Limb (tissue), 2 donors: ENCODE measurements around the gene KDM2A.

Experiments used
- DNase-seq, 2 donors: peaks; one replicate each; pipeline ENCODE4 v3.0.0-alpha.2; 2016; ENCODE audit errors: extremely low spot score in 2 of 2

The KDM2A gene

GRCh38 chr11:67272327-67273259 is 153.5 kb downstream of the KDM2A start:
- no peak for DNase-seq

GRCh38 chr11:67273260-67273990 is 154.4 kb downstream of the KDM2A start:
- no peak for DNase-seq

GRCh38 chr11:67274768-67275605 is 155.9 kb downstream of the KDM2A start:
- DNase-seq, result no peak

GRCh38 chr11:67275606-67276409 is 156.7 kb downstream of the KDM2A start:
- no peak for DNase-seq

- DNase-seq, result peak in 1 of 2 donors; percentile 55
Measured at GRCh38 chr11:67276781-67277230, 157.7 kb downstream of the KDM2A start.

- peak; percentile 81 to 85 for DNase-seq
Measured at GRCh38 chr11:67277231-67277961, 158.3 kb downstream of the KDM2A start.

GRCh38 chr11:67278135-67278938 is 159.3 kb downstream of the KDM2A start:
- DNase-seq, result no peak

GRCh38 chr11:67278939-67279588 is 160.0 kb downstream of the KDM2A start:
- DNase-seq, result no peak

GRCh38 chr11:67279589-67280340 is 160.7 kb downstream of the KDM2A start:
- DNase-seq, result no peak

GRCh38 chr11:67280341-67280787 is 161.3 kb downstream of the KDM2A start:
- DNase-seq, result no peak

- no peak for DNase-seq
Measured at GRCh38 chr11:67280788-67281551, 161.9 kb downstream of the KDM2A start.

- DNase-seq, result no peak
Measured at GRCh38 chr11:67281552-67282150, 162.6 kb downstream of the KDM2A start.

GRCh38 chr11:67282155-67282875 is 163.3 kb downstream of the KDM2A start:
- no peak for DNase-seq

- no peak for DNase-seq
Measured at GRCh38 chr11:67282876-67283371, 163.9 kb downstream of the KDM2A start.

GRCh38 chr11:67283481-67283963 is 164.5 kb downstream of the KDM2A start:
- no peak for DNase-seq
